Epithelial cell of prostate (primary cell): ENCODE data around the gene RABL6.
"Not testable (repeated sequence)": the region's sequence is repeated elsewhere in the genome, so short reads cannot be mapped to it uniquely, and the experiment has no call there.

Experiments
- DNase-seq: peaks from one replicate; pipeline ENCODE4 v3.0.0-alpha.2; 2011; ENCODE audit warnings: low read depth, low spot score
- H3K27ac ChIP-seq: fragments of 450-650 bp; 2 replicates; pipeline ENCODE4 v1.5.1; 2017; ENCODE audit warnings: mild to moderate bottlenecking

The RABL6 gene

GRCh38 chr9:136774416-136775045 is 33.2 kb upstream of the RABL6 start:
- DNase-seq = no peak

GRCh38 chr9:136775191-136775590 is 32.6 kb upstream of the RABL6 start:
- no peak overlapping the region for H3K27ac ChIP-seq
- no peak for DNase-seq

More at GRCh38 chr9:136774416-136775045, 33.2 kb upstream of the RABL6 start:
- no peak overlapping the region for H3K27ac ChIP-seq

- H3K27ac ChIP-seq = no peak overlapping the region
- DNase-seq = no peak
These were observed 30.8 kb upstream of the RABL6 start for GRCh38 chr9:136776947-136777346.

- H3K27ac ChIP-seq = no peak overlapping the region
- no peak for DNase-seq
These were observed 30.4 kb upstream of the RABL6 start for GRCh38 chr9:136777359-136777758.

GRCh38 chr9:136779808-136780207 is 27.9 kb upstream of the RABL6 start:
- no peak for DNase-seq
- no peak overlapping the region for H3K27ac ChIP-seq

GRCh38 chr9:136782452-136782851 is 25.3 kb upstream of the RABL6 start:
- no peak for DNase-seq
- no peak overlapping the region for H3K27ac ChIP-seq

GRCh38 chr9:136784249-136784996 is 23.3 kb upstream of the RABL6 start:
- no peak overlapping the region for H3K27ac ChIP-seq
- no peak for DNase-seq

GRCh38 chr9:136784997-136785361 is 22.8 kb upstream of the RABL6 start:
- no peak overlapping the region for H3K27ac ChIP-seq
- no peak for DNase-seq

- DNase-seq, H3K27ac ChIP-seq: not testable (repeated sequence)
These were observed 22.0 kb upstream of the RABL6 start for GRCh38 chr9:136785565-136786355.

GRCh38 chr9:136786451-136786850 is 21.3 kb upstream of the RABL6 start:
- H3K27ac ChIP-seq = no peak overlapping the region
- no peak for DNase-seq

- not testable (repeated sequence) for H3K27ac ChIP-seq
These were observed 20.8 kb upstream of the RABL6 start for GRCh38 chr9:136786983-136787382.

GRCh38 chr9:136787690-136788400 is 19.9 kb upstream of the RABL6 start:
- DNase-seq = no peak
- no peak overlapping the region for H3K27ac ChIP-seq

More at GRCh38 chr9:136786983-136787382, 20.8 kb upstream of the RABL6 start:
- not testable (repeated sequence) for DNase-seq

GRCh38 chr9:136788644-136789522 is 18.9 kb upstream of the RABL6 start:
- H3K27ac ChIP-seq, DNase-seq: not testable (repeated sequence)

- H3K27ac ChIP-seq = no peak overlapping the region
These were observed 18.2 kb upstream of the RABL6 start for GRCh38 chr9:136789523-136789937.

GRCh38 chr9:136790640-136791515 is 16.9 kb upstream of the RABL6 start, which contains the start of gene TMEM141:
Gene TMEM141 (plus strand): TSS chr9:136791344. CDS start chr9:136791371, 27 bp downstream.
- DNase-seq = peak; percentile 91
- H3K27ac ChIP-seq = peak within 1 kb of the TSS; percentile 91

More at GRCh38 chr9:136789523-136789937, 18.2 kb upstream of the RABL6 start:
- no peak for DNase-seq

- peak; percentile 57 for DNase-seq
- peak overlapping the region; percentile 91 for H3K27ac ChIP-seq
These were observed 16.1 kb upstream of the RABL6 start for GRCh38 chr9:136791516-136792276.

GRCh38 chr9:136792321-136793085 is 15.2 kb upstream of the RABL6 start:
- DNase-seq = no peak
- H3K27ac ChIP-seq = peak overlapping the region; percentile 91
